ENCODE results near the gene RREB1. TPM values are rescaled to one million over a fixed set of nuclear protein-coding genes. Genes with fewer than 3 reads are reported as not detected.

Gene RREB1
- polyA plus RNA-seq, 1 donor from 2014 or later: not detected

- no peaks in the 10 kb centered on the region for H3F3A ChIP-seq (ENCODE audit: insufficient read depth, low read length, poor library complexity, severe bottlenecking)
- H3K4me2 ChIP-seq (ENCODE audit: low read length): no peak overlapping the region
- H3K36me3 ChIP-seq (ENCODE audit: insufficient read depth, low read length): no peaks in the 10 kb centered on the region
- no peak overlapping the region for H3K27ac ChIP-seq (ENCODE audit: low read length)
- no peak overlapping the region for H3K4me3 ChIP-seq (ENCODE audit: low read length)
- H4K20me1 ChIP-seq (ENCODE audit: insufficient read depth): no peaks in the 10 kb centered on the region
- no peaks in the 10 kb centered on the region for H3K79me2 ChIP-seq (replicated peaks; ENCODE audit: insufficient read depth, low read length)
- TF ChIP-seq EP300 (conservative IDR thresholded peaks at IDR 0.05; ENCODE audit: poor library complexity, severe bottlenecking) (no peak), RAD21 (conservative IDR thresholded peaks at IDR 0.05) (no peak), SMC3 (conservative IDR thresholded peaks at IDR 0.05; ENCODE audit: poor library complexity) (no peak), CTCF (IDR thresholded peaks at IDR 0.05; ENCODE audit: poor library complexity, severe bottlenecking) (no peak), REST (IDR thresholded peaks at IDR 0.05; ENCODE audit: borderline replicate concordance) (no peak)
- H3K27me3 ChIP-seq (ENCODE audit: insufficient read depth, low read depth, low read length): no peaks in the 10 kb centered on the region
- H3K9ac ChIP-seq (ENCODE audit: low read length): no peak overlapping the region
- no peak overlapping the region for H2AFZ ChIP-seq (ENCODE audit: low read depth, low read length)
- no peaks in the 10 kb centered on the region for H3K9me2 ChIP-seq (ENCODE audit: insufficient read depth, low read length)
- no peaks in the 10 kb centered on the region for H3K9me3 ChIP-seq (ENCODE audit: low read length)
Observed at GRCh38 chr6:7125290-7125689, 17.5 kb downstream of the RREB1 start.

- Histone ChIP-seq H4K20me1 (ENCODE audit: insufficient read depth) (no peaks in the 10 kb centered on the region), H3K79me2 (replicated peaks; ENCODE audit: insufficient read depth, low read length) (no peaks in the 10 kb centered on the region)
- no peak for TF ChIP-seq RAD21 (conservative IDR thresholded peaks at IDR 0.05)
- no peak for TF ChIP-seq MXI1 (conservative IDR thresholded peaks at IDR 0.05; ENCODE audit: poor library complexity, severe bottlenecking)
- TF ChIP-seq REST (IDR thresholded peaks at IDR 0.05; ENCODE audit: borderline replicate concordance): no peak
Observed at GRCh38 chr6:7126754-7127153, 19.0 kb downstream of the RREB1 start.

More at GRCh38 chr6:7126754-7127153, 19.0 kb downstream of the RREB1 start:
- Histone ChIP-seq H2AFZ (ENCODE audit: low read depth, low read length) (no peak overlapping the region), H3F3A (ENCODE audit: insufficient read depth, low read length, poor library complexity, severe bottlenecking) (no peaks in the 10 kb centered on the region), H3K9me3 (ENCODE audit: low read length) (no peaks in the 10 kb centered on the region), H3K9ac (ENCODE audit: low read length) (no peak overlapping the region), H3K36me3 (ENCODE audit: insufficient read depth, low read length) (no peaks in the 10 kb centered on the region), H3K4me2 (ENCODE audit: low read length) (no peak overlapping the region), H3K27me3 (ENCODE audit: insufficient read depth, low read depth, low read length) (no peaks in the 10 kb centered on the region), H3K27ac (ENCODE audit: low read length) (no peak overlapping the region), H3K9me2 (ENCODE audit: insufficient read depth, low read length) (no peaks in the 10 kb centered on the region), H3K4me3 (ENCODE audit: low read length) (no peak overlapping the region)
